Cardiac septum (tissue), 1 donor: Measurements from ENCODE around the gene AATK. TPM values are rescaled to one million over a fixed set of nuclear protein-coding genes. Genes with fewer than 3 reads are reported as not detected.
A peak's percentile ranks its signal among the peaks of the same experiment; 100 is the strongest.

ENCODE experiments used
- DNase-seq: peaks from one replicate; pipeline ENCODE4 v3.0.0-alpha.2; 2020; ENCODE audit warnings: low spot score
- intact Hi-C: fragments of 100-400 bp; cut with DNase I; formaldehyde crosslinking; loops from one replicate; pipeline ENCODE4 v1.14.0; 2022
- total RNA-seq: library from RNA; stranded (reverse); fragmentation: NEBNext Ultra II Directional; extraction: Animal tissue kit (Norgen Biotek cat#: 25700); gene quantifications from one replicate; pipeline ENCODE4 v1.2.1, GENCODE V29; 2021
- donor health status: DM: no; HTN: no; CAD: no.

The AATK gene
- total RNA-seq, 1 donor from 2014 or later = 9.3 TPM

DNA sequence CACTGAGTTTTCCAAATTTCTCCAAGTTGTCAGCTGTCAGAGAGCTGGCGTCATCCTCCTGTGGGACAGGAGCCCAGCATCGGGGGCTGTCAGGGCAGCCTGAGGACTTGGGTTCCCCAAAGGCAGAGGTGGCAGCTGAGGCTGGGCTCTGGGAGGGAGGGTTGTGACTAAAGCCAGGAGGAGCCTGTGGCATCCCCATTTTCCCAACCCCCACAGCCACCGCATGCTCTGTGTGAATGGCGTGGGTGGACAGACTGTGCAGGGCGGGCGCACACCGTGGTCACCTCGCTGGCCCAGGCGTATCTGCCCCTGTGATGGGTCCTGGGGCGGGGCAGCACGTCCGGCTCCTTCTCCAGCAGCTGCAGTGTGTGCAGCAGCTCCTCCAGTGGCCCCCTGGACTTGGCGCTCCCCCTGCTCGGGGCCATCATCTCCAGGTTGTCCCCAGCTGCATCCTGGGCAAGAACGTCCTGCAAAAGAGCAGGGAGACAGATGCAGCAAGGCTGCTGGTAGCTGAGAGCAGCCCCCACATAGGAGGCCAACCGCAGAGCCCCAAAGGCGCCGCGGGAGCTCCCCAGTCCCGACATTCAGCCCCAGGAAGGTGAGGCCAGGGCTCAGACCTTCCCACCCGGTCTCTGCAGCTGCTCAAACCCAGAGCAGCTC is 31.9 kb upstream of the AATK start:
- intact Hi-C loops = no loop called here
- DNase-seq = no peak

DNA sequence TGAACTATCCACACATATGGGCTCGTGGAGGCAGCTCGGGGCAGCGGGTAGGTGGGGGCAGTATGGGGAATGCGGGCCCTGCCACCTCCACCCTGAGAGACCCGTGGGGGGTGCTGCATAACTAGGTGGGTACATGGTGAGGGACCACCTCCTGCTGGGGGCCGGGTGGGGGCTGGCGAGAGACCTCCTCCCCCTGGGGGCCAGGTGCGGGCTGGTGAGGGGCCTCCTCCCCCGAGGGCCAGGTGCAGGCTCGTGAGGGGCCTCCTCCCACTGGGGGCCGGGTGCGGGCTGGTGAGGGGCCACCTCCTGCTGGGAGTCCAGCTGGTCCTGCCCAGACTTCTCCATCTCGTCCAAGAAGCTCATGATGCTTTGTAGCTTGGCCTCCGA is 31.4 kb upstream of the AATK start:
- intact Hi-C loops = no loop called here
- DNase-seq = no peak

- intact Hi-C loops = no loop called here
Observed at GRCh38 chr17:81196505-81197408, 30.7 kb upstream of the AATK start.

GRCh38 chr17:81195941-81196495 is 30.0 kb upstream of the AATK start:
- no peak for DNase-seq
- intact Hi-C loops = no loop called here

More at GRCh38 chr17:81196505-81197408, 30.7 kb upstream of the AATK start:
- no peak for DNase-seq

- intact Hi-C loops = no loop called here
- peak; percentile 80 for DNase-seq
Observed at GRCh38 chr17:81194941-81195901, 29.2 kb upstream of the AATK start.

DNA sequence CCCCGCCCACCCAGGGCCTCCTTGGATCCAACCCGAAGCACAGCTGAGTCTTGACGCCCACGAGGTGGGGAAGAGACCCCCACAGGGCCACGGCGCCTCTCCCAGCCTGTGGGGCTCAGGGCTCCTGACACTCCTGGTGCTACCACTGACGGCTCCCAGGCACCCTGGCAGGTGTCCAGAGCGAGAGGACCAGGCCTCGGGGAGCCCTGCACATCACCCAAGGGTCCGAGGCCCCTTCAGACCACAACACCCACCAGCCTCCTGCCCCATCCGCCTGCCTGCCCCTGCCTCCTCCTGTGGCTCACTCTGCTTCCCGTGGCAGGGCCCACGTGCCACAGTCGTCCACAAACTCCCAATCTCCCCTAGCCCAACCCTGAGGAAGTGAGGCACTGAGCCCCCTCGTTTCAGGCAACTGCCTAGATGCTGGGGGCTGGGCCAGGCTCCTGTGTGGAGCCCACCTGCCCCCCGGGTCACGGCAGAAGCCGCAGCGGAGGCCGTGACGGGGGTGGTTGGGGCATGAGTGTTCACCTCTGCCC is 28.3 kb upstream of the AATK start:
- intact Hi-C loops = no loop called here
- DNase-seq = no peak

DNA sequence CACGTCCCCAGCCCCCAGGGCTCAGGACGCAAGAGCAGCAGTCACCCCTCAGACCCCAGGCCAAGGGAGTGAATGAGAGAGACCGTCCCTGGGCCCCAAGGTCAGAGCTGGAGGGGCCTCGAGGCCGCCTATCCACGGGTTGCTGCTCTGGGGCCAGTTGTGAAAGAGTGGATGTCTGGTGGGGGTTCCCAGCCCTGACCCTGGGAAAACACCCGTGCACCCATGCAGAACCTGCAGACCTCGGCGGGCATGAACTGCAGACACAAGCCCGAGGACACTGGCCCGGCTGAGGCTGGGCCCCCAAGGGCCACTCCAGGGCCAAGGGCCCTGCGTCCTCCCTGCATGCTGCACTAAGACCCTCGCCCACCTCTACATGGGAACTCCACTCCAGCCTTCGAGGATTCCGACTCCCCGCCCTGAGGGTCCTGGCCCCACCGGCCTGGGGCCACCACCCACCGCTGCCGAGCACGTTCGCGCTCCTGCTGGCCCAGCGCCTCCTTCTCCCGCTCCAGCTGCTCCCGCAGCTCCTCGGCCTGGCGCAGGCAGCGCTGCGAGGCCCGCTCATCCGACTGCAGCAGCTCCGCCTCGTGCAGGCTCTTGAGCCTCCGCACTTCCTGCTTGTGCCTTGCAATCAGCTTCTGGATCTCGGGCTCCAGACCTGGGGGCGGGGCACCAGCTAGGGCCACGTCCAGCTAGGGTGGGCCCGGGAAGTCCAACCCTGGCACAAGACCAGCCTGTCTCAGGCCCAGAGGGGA is 27.6 kb upstream of the AATK start:
- intact Hi-C loops = no loop called here
- no peak for DNase-seq

- intact Hi-C loops = no loop called here
Observed at GRCh38 chr17:81193051-81193410, 27.0 kb upstream of the AATK start.

GRCh38 chr17:81192386-81193050 is 26.5 kb upstream of the AATK start:
- intact Hi-C loops = no loop called here
- no peak for DNase-seq

More at GRCh38 chr17:81193051-81193410, 27.0 kb upstream of the AATK start:
- DNase-seq = no peak

DNA sequence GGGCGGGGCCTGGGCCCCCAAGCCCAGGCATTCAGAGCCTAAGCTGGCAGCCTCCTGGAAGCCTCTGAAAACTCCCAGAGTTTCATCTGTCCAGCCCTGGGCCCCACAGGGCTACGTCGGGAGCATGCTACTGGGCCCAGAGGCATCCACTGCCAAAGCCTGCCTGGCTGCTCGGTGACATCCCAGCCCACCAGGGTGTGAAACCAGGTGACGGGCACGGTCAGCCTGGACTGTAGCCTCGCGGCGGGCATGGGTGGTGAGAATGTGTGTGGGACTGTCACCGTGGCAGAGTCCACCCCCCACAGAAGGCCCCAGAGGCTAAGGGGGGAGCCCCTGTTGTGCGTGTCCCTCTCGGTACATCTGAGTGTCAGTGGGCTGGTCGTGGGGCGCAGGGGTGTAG is 25.6 kb upstream of the AATK start:
- no peak for DNase-seq
- intact Hi-C loops = no loop called here

DNA sequence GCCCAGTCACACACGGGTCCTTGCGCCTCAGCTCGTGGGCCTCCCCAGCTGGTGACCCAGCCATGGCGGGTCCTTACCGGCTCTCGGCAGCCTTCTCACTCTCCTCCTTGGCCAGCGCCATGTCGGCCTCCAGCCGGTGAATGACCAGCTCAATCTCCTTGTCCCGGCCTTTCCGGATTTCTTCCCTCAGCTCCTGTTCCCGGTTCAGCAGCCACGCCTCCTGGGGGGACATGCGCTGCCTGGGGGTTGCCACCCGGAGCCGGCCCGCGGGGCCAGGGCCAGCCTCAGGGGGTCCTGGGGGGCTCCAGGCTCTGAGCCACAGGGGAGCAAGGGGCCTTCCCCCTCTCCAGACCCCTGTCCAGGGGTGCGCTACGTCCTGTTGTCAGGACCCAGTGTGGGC is 25.1 kb upstream of the AATK start:
- no peak for DNase-seq
- intact Hi-C loops = no loop called here

GRCh38 chr17:81190591-81190990 is 24.6 kb upstream of the AATK start:
- intact Hi-C loops = no loop called here
- DNase-seq = no peak

- intact Hi-C loops = no loop called here
- no peak for DNase-seq
Observed at GRCh38 chr17:81189670-81190530, 23.9 kb upstream of the AATK start.

GRCh38 chr17:81189016-81189415 is 23.0 kb upstream of the AATK start:
- no peak for DNase-seq
- intact Hi-C loops = no loop called here

GRCh38 chr17:81188491-81188840 is 22.4 kb upstream of the AATK start:
- intact Hi-C loops = no loop called here

GRCh38 chr17:81187586-81188490 is 21.8 kb upstream of the AATK start:
- intact Hi-C loops = no loop called here
- no peak for DNase-seq

More at GRCh38 chr17:81188491-81188840, 22.4 kb upstream of the AATK start:
- DNase-seq = no peak
